WTC11 (cell line): Measurements from ENCODE around the gene ZPR1.

Source experiments
- MAX ChIP-seq: sonication (generic); formaldehyde crosslinking; IDR thresholded peaks from 2 replicates; pipeline ENCODE4 v1.8.0; 2022; ENCODE audit warnings: mild to moderate bottlenecking, missing genetic modification reagents
- PREB ChIP-seq: sonication (generic); formaldehyde crosslinking; IDR thresholded peaks from 2 replicates; pipeline ENCODE4 v1.8.1; 2022; ENCODE audit warnings: mild to moderate bottlenecking, missing genetic modification reagents, moderate library complexity, borderline replicate concordance
- STAT6 ChIP-seq: sonication (generic); formaldehyde crosslinking; conservative IDR thresholded peaks from 2 replicates; pipeline ENCODE4 v1.8.1; 2023; ENCODE audit warnings: mild to moderate bottlenecking, low read depth, missing genetic modification reagents, moderate library complexity
- USF1 ChIP-seq: sonication (generic); formaldehyde crosslinking; IDR thresholded peaks from 2 replicates; pipeline ENCODE4 v1.8.0; 2022; ENCODE audit warnings: mild to moderate bottlenecking, missing genetic modification reagents
- ZNF532 ChIP-seq: fragments of 250-450 bp; sonication (Bioruptor Pico); IDR thresholded peaks from 2 replicates; pipeline ENCODE4 v1.9.0; 2021; ENCODE audit warnings: mild to moderate bottlenecking, borderline replicate concordance

- no peak for TF ChIP-seq USF1 (CRISPR knock-in tag)
- no peak for TF ChIP-seq STAT6
- no peak for TF ChIP-seq PREB (CRISPR knock-in tag)
- TF ChIP-seq ZNF532 (CRISPR knock-in tag), result no peak
- no peak for TF ChIP-seq MAX (CRISPR knock-in tag)
Observed at GRCh38 chr11:116724813-116725212, 63.0 kb downstream of the ZPR1 start.
